Glomerular visceral epithelial cell (primary cell): ENCODE data around the gene RPL15.

Source experiments
- DNase-seq: peaks from one replicate; pipeline ENCODE4 v3.0.0-alpha.2; 2016; ENCODE audit errors: extremely low spot score

Gene RPL15

GRCh38 chr3:23928524-23928923, 11.6 kb downstream of the RPL15 start:
- DNase-seq, result peak; percentile 36

GRCh38 chr3:23931597-23931996, 14.7 kb downstream of the RPL15 start:
- DNase-seq, result no peak

DNA sequence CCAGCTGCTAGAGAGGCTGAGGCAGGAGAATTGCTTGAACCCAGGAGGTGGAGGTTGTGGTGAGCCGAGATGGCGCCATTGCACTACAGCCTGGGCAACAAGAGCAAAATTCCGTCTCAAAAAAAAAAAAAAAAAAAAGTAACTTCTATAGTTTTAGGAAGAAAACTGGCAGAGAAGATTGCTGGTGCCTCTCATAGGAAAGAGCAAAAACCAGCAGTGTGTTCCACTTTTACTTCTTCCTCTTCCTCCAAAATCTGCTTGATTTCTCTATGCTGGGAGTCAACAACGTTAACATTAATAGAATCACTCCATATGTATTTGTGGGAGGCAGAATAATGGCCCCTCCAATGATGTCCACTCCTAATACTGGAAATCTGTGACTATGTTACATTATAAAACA, 15.6 kb downstream of the RPL15 start:
- no peak for DNase-seq

GRCh38 chr3:23934253-23934652, 17.3 kb downstream of the RPL15 start:
- no peak for DNase-seq

DNA sequence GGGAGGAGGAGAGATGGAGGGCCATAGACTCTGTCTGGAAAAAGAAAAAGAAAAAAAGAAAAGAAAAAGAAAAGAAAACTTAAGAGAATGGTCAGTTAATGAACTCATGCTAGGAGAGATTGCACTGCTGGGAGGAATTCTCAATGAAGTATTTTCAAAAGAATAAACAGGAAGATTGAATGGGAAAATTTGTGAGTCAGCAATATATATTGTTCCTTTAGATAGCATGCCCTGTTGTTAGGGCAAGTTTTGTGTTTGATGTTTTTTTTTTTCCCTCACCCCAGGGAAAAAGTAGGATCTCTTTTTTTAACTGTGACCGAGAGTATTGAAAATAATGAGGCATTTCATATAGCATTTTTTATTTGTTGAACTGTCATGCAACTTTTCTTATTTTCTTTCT, 20.4 kb downstream of the RPL15 start:
- DNase-seq, result no peak

- DNase-seq, result no peak
Measured at GRCh38 chr3:23938688-23939087, 21.8 kb downstream of the RPL15 start.

- DNase-seq, result no peak
Measured at GRCh38 chr3:23940775-23941174, 23.8 kb downstream of the RPL15 start.

GRCh38 chr3:23941440-23941839, 24.5 kb downstream of the RPL15 start:
- no peak for DNase-seq

- DNase-seq, result no peak
Measured at GRCh38 chr3:23942546-23942945, 25.6 kb downstream of the RPL15 start.

- no peak for DNase-seq
Measured at GRCh38 chr3:23944007-23944783, 27.3 kb downstream of the RPL15 start.

- DNase-seq, result peak; percentile 86
Measured at GRCh38 chr3:23944861-23945662, 28.1 kb downstream of the RPL15 start, which contains the start of gene NR1D2. Gene NR1D2, plus strand, starts transcription at chr3:23945286. Its CDS starts 293 bp downstream, at chr3:23945579.

- DNase-seq, result no peak
Measured at GRCh38 chr3:23945663-23945912, 28.7 kb downstream of the RPL15 start.

GRCh38 chr3:23945913-23946687, 29.2 kb downstream of the RPL15 start:
- DNase-seq, result peak; percentile 98

DNA sequence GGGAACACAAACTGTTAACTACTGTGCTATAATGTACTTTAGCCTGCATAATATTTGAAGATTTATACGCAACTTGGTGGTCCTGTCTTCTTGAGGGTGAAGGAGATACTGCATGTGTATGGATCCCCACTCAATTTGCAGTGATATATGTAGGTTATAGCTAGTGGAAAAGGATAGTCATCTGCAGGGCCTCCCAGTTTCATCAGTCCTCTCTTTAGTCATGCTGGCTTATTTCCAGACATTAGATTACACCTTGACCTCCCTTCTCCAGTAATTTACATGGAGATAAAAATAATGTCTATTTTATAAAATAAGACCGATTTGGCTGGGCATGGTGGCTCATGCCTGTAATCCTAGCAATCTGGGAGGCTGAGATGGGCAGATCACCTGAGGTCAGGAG, 31.8 kb downstream of the RPL15 start:
- DNase-seq, result no peak

DNA sequence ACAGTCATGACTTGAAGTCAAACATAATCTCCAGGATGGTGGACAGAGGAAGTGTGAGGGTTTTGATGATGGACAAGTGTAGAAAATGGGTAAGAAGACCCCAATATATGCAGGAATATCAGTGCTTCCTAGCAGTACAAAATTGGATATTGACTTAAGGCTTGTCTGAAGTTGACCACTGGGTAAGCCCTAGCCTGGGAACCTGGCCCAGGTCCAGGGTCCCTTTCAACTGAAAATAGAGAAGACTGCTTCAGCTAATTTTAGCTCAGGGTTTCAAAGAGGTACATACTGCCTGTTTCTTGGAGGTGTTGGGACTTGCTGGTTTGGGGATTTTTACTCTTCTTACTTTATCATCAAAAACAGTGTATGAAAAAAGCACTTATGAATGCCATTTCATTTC, 32.9 kb downstream of the RPL15 start:
- DNase-seq, result peak; percentile 21

DNA sequence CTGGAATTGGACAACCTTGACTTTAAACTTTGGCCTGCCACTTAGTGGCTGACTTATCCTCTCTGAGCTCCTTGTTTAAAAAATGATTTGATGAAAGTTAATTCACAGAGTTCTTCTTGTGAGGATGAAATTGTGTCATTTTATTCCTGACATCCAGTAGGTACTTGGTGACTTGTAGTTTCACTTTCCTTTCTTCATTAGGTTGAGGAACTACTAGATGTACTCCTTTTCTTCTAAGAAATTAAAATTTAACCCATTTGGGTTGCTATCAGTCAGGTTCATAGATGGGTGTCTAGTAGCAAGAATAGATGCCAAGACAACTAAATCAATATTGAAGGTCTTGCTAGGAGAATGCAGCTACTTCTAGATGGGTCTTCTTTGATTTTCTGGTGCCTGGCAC, 33.4 kb downstream of the RPL15 start:
- DNase-seq, result no peak

- no peak for DNase-seq
Measured at GRCh38 chr3:23952646-23953045, 35.7 kb downstream of the RPL15 start.

GRCh38 chr3:23953523-23953922, 36.6 kb downstream of the RPL15 start:
- no peak for DNase-seq

- no peak for DNase-seq
Measured at GRCh38 chr3:23954144-23954543, 37.2 kb downstream of the RPL15 start.

DNA sequence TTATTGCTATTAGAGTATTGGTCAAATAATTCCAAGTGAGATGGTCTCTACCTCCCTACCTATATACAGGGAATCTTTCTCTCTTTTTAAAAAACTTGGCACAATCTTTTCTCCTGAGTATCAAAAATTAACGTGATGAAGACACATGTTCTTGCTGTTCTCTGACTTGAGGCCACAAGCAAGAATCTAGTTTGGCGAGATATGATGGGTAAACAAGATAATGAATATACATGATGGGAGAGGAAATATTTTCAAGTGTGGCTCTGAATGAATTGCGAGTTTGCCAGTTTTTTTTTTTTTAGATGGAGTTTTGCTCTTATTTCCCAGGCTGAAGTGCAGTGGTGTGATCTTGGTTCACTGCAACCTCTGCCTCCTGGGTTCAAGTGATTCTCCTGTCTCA, 39.8 kb downstream of the RPL15 start:
- no peak for DNase-seq

GRCh38 chr3:23959135-23959900, 42.4 kb downstream of the RPL15 start:
- DNase-seq, result peak; percentile 57

- DNase-seq, result no peak
Measured at GRCh38 chr3:23960649-23961048, 43.7 kb downstream of the RPL15 start.
